Measurements from ENCODE around the gene MYO18B.

Gene MYO18B

GRCh38 chr22:26008587-26008986 is 266.6 kb downstream of the MYO18B start:
- no peak for DNase-seq

DNA sequence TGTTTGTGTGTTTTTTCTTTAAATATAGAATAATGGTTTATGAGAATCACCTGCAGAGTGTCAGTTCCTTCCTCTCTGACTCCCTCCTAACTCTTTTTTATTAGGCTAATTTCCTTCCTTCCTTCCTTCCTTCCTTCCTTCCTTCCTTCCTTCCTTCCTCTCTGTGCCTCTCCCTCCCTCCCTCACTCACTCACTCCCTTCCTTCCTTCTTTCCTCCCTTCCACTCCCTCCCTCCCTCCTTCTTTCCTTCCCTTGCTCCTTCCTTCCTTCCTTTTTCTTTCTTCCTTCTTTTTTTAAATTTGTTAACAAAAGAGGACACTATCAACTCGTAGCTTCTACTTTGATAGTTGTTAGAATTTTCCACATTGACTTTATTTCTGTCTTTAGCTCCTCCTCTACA is 274.9 kb downstream of the MYO18B start:
- DNase-seq: no peak

DNA sequence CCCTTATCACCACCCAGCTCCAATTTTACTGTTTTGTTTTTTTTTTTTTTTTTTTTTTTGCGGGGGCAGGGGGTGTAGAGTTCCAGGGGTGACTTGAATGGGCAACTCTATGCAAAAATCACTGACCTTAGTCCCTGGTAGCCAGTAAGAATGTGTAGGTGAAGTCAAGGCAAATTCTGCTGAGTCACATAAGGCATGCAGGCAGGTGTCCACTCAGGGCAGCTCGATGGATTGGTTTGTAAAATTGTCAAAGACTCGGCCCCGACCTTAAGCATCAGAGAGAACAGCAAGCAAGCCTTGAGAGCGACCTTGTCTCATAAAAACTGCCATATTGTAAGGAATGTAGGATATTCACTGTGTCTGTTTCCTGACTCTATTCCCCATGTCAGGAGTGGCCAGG is 275.9 kb downstream of the MYO18B start:
- no peak for DNase-seq

- no peak for DNase-seq
Measured at GRCh38 chr22:26019596-26019995, 277.6 kb downstream of the MYO18B start.

DNA sequence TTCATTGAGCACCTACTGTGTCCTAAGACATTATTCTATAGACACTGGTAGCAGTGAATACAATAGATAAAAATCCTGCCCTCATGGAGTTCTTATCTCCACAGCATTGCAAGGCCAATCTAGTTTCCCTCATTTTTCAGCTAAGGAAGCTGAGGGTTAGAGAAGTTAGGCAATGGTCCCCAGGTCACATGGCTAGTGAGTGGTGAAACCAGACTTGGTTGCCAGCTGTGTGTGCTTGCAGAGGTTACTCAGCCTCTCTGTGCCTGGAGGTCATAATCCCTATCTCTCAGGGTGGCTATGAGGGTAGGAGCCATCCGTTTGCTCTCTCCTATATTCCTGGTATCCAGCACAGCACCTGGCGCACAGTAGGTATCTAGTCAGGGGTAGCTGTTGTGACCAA is 279.5 kb downstream of the MYO18B start:
- no peak for DNase-seq

- no peak for DNase-seq
Measured at GRCh38 chr22:26023104-26023775, 281.3 kb downstream of the MYO18B start.

DNA sequence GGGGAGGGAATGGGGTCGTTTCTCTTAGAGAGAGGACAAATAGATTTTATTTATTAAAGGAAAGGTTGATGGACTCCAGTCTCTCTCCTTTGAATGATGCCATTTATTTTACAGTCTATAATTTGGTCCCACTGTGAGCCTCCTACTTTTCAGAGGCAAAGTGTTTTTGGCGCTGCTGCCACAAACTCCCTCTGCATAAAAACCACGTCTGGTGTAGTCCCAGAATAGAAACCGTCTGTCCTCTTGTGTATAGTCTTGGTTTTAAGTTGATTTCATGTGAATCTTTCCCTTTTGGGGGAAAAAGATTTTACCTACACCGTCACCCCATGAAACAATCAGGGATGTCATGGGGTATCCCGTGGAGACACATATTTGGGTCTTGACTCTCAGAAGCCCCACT is 283.6 kb downstream of the MYO18B start:
- DNase-seq: no peak

GRCh38 chr22:26027341-26027740 is 285.4 kb downstream of the MYO18B start:
- no peak for DNase-seq

DNA sequence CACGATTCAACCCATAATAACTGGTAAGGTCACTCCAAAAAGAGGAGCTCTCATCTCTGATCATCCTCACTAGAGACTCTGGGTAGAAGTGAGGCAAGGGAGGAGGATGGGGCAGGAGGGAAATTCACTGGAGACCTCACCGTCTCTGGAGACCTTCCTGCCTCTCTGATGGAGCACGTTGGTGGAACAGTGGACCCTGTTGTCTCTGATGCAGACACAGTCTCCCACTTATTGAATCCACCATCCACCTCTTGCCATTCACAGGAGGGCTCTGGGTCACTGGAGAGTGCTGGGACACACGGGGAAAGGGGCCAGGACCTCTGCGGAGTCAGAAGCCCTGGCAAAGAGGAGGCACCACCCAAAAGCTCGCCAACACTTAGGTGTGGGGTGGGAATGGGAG is 289.7 kb downstream of the MYO18B start:
- DNase-seq: no peak

DNA sequence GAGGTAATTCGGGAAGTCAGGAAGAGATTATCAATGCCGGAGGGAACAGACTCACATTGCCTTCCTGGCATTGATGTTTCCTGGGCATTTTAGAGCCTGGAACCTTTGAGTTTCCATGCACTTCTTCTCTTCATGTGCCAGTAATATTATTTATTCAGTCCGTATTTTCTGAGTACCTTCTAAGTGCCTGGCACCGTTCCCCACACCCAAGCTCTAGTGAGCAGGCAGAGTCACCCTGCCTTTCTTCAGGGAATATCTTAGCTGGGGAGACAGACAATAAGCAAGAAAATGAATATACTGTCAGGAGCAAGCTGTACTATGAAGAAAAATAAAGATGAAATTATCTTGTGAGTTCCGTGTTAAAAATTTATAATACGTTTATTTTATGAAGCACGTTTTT is 291.1 kb downstream of the MYO18B start:
- no peak for DNase-seq

DNA sequence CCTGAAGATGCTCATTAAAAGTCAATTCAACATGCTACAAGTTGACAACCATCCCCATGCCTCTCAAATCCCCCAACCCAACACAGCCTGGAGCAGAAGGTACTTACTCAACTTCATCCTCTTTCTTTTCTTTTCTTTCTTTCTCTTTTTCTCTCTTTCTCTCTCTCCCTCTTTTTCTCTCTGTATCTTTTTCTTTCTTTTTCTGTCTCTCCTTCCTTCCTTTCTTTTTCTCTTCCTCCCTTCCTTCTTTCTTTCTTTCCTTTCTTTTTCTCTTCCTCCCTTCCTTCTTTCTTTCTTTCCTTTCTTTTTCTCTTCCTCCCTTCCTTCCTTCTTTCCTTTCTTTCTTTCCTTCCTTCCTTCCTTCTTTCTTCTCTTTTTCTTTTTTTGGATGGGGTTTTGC is 291.6 kb downstream of the MYO18B start:
- DNase-seq: no peak

- DNase-seq: no peak
Measured at GRCh38 chr22:26035523-26035922, 293.5 kb downstream of the MYO18B start.

- no peak for DNase-seq
Measured at GRCh38 chr22:26038365-26038764, 296.4 kb downstream of the MYO18B start.

DNA sequence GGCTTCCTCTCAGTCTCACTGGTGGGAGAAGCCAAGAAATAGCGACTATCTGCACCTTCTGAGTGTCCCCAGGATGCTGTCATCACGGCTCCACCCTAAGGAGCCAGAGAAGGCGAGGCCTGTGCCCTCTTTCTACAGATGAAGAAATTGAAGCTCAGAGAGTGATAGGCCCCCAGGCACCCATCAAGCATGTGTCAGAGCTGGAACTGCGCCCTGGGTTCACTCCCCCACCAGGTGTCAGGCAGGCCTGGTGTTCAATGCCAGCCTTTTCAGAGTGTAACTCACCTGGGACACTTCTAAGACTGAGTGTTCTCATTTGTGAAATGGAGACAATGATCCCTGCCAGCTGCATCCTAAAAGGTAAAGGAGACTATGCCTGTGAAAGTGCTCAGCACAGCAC is 299.9 kb downstream of the MYO18B start:
- DNase-seq: no peak

GRCh38 chr22:26043031-26043430 is 301.0 kb downstream of the MYO18B start:
- DNase-seq: no peak

DNA sequence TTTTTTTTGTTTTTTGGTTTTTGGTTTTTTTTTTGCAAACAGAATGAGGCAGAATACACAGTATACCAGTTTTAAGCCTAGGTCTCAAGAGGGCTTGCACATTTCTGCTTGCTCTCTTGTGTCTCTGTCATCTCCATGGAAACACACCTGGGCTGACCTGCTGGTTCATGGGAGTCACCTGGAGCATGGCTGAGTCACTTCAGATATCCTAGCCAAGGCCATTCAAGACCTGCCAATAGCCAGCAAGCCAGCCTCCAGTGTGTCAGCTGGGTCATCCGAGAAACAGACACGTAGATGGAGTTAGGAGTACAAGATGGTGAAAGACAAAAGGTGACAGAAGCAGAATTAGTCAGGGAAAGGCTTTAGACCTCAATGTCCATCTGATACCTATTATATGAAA is 303.1 kb downstream of the MYO18B start:
- no peak for DNase-seq

GRCh38 chr22:26045860-26046259 is 303.9 kb downstream of the MYO18B start:
- no peak for DNase-seq

GRCh38 chr22:26047516-26047915 is 305.5 kb downstream of the MYO18B start:
- no peak for DNase-seq

- DNase-seq: no peak
Measured at GRCh38 chr22:26047920-26048319, 305.9 kb downstream of the MYO18B start.

DNA sequence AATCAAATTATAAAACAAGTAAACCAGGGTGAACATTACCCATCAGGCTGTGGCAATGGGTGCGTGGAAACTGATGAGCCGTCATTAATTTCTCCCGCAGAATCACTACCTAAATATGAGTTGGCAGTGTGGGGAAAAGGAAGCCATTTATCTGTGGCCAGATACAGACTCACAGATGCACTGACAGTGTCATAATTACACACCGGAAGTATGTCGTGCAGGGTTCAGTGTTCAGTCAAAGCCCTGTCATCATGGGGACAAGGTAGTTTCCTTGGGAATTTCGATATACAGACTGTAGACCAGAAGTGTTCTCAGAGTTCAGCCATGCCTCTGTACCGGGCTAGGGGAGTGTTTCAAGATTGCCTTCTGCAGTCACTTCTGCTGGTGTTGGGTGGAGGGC is 308.1 kb downstream of the MYO18B start:
- no peak for DNase-seq

DNA sequence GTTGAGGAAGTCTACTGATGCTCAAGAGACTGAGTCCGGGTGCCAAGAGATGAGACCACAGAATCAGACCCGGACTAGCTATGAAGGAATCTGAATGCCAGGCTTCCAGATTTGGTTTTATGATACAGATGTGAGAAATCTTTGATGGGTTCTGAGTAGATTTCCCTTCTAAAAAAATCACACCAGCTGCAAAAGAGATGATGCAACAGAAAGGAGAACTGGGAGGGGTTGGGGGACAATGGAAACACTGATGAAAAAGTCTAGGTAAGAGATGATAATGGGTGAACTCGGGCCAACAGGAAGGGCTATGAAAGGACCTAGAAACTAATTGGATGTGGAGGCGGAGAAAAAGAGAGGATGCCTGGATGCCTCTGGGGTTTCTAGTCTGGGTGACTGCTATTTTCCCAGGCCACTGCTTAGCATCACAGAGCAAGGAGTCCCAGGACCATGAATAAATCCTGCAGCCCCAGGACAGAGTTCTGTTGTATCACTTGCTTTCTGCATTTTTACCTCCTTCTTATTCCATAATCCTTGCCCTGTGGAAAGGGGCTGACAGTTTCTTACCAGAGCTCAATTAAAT is 311.8 kb downstream of the MYO18B start:
- no peak for DNase-seq

DNA sequence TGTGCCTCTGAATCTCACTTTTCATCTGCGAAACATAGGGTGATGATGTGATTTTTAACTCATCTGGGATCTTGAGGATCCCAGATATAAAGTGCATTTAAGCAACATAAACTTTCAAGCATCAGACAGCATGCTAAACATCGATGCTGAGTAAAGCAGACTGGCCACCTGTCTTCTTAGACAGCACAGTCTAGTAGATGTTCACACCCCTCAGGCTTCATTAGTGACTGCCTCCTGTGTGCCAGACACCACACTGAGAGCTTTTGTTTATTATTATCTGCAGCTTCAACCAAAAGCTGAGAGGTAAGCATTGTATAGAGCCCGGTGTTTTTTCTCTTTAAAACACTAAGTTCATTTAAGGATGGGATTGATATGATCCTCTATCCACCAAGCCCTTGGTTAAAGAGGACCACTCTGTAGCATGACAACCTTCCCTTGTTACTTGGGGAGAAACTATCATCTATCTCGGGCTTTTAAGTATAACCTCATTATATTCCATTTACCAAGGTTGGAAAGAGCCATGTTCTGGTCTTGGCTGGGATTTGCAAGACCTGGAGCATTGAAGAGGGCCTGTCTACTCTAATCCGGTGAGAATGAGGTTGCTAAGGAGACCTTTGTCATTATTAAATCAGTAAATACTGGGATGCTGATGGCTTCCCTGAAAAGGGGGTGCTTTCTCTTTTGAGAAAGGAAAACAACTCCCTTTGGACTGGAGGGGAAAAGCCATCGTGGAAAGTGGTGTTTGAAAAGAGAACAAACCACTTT is 313.0 kb downstream of the MYO18B start:
- DNase-seq: no peak

DNA sequence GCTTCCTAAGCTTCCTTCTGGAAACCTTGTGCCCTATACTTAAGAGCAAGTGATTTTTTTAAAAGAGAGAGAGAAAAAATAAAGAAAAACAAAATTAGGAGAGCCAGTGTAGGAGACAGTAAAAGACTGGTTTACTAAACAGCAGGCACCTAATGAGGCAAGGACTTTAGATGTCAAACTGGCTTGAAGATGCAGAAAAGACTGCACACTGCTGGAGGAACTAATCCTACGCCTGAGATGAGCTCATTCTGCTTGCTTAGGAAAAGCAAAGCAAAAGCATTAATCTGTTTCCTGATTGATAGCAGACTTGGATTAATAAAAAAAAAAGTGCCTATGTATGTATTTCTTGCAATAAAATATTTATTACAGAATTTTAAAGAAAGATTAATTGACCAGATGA is 313.7 kb downstream of the MYO18B start:
- DNase-seq: no peak

- no peak for DNase-seq
Measured at GRCh38 chr22:26056455-26057200, 314.6 kb downstream of the MYO18B start.

Measured in stimulated activated CD4-positive, alpha-beta T cell treated with anti-CD3 and anti-CD28 coated beads, Interleukin-4, amount 100 ng/mL, for 4 hours (primary cell).